HEK293T (cell line): ENCODE results near the gene PLD1.

Experiments used
- CTCF ChIA-PET: fragments of 350-600 bp; formaldehyde crosslinking; extraction: SDS; loops from one replicate; lab custom pipeline; 2021; ENCODE audit warnings: antibody characterized with exemption, inconsistent platforms; lab: Yijun Ruan, JAX
- POLR2A ChIA-PET: fragments of 350-600 bp; formaldehyde crosslinking; extraction: SDS; loops from one replicate; lab custom pipeline; 2020; ENCODE audit warnings: antibody characterized with exemption, inconsistent platforms; lab: Yijun Ruan, JAX
- DNase-seq: peaks from one replicate; pipeline ENCODE4 v3.0.0; 2012; ENCODE audit warnings: mixed read lengths; ENCODE audit errors: extremely low spot score
- ARNT ChIP-seq: fragments of 450-650 bp; IDR thresholded peaks from 2 replicates; pipeline ENCODE4 v1.6.1; 2017; ENCODE audit warnings: mild to moderate bottlenecking
- BHLHE40 ChIP-seq: fragments of 450-650 bp; IDR thresholded peaks from 2 replicates; pipeline ENCODE4 v1.6.1; 2016; ENCODE audit warnings: mild to moderate bottlenecking, moderate library complexity, borderline replicate concordance
- CTBP1 ChIP-seq: fragments of 450-650 bp; IDR thresholded peaks from 2 replicates; pipeline ENCODE4 v1.6.1; 2016; ENCODE audit warnings: borderline replicate concordance
- ELF4 ChIP-seq: fragments of 450-650 bp; IDR thresholded peaks from 2 replicates; pipeline ENCODE4 v1.6.1; 2017; ENCODE audit warnings: antibody characterized with exemption
- FOXA1 ChIP-seq: fragments of 450-650 bp; IDR thresholded peaks from 2 replicates; pipeline ENCODE4 v1.6.1; 2016; ENCODE audit warnings: mild to moderate bottlenecking
- FOXK2 ChIP-seq: fragments of 450-650 bp; IDR thresholded peaks from 2 replicates; pipeline ENCODE4 v1.6.1; 2016; ENCODE audit warnings: mild to moderate bottlenecking
- FOXM1 ChIP-seq: fragments of 450-650 bp; IDR thresholded peaks from 2 replicates; pipeline ENCODE4 v1.6.1; 2017; ENCODE audit warnings: mild to moderate bottlenecking, borderline replicate concordance
- HDGF ChIP-seq: fragments of 450-650 bp; IDR thresholded peaks from 2 replicates; pipeline ENCODE4 v1.6.1; 2017; ENCODE audit warnings: antibody characterized with exemption, borderline replicate concordance
- L3MBTL2 ChIP-seq: fragments of 450-650 bp; conservative IDR thresholded peaks from 2 replicates; pipeline ENCODE4 v1.6.1; 2016; ENCODE audit warnings: mild to moderate bottlenecking
- LEF1 ChIP-seq: fragments of 450-650 bp; IDR thresholded peaks from 2 replicates; pipeline ENCODE4 v1.6.1; 2017; ENCODE audit warnings: mild to moderate bottlenecking, borderline replicate concordance
- NFRKB ChIP-seq: fragments of 450-650 bp; IDR thresholded peaks from 2 replicates; pipeline ENCODE4 v1.6.1; 2016; ENCODE audit warnings: mild to moderate bottlenecking, moderate library complexity
- PKNOX1 ChIP-seq: fragments of 450-650 bp; IDR thresholded peaks from 2 replicates; pipeline ENCODE4 v1.6.1; 2016
- SP1 ChIP-seq: fragments of 450-650 bp; IDR thresholded peaks from 2 replicates; pipeline ENCODE4 v1.6.1; 2017
- SUZ12 ChIP-seq: fragments of 450-650 bp; IDR thresholded peaks from 2 replicates; pipeline ENCODE4 v1.6.1; 2016; ENCODE audit warnings: mild to moderate bottlenecking
- TARDBP ChIP-seq: fragments of 450-650 bp; IDR thresholded peaks from 2 replicates; pipeline ENCODE4 v1.6.1; 2016
- ZNF384 ChIP-seq: fragments of 450-650 bp; IDR thresholded peaks from 2 replicates; pipeline ENCODE4 v1.6.1; 2016

The PLD1 gene

DNA sequence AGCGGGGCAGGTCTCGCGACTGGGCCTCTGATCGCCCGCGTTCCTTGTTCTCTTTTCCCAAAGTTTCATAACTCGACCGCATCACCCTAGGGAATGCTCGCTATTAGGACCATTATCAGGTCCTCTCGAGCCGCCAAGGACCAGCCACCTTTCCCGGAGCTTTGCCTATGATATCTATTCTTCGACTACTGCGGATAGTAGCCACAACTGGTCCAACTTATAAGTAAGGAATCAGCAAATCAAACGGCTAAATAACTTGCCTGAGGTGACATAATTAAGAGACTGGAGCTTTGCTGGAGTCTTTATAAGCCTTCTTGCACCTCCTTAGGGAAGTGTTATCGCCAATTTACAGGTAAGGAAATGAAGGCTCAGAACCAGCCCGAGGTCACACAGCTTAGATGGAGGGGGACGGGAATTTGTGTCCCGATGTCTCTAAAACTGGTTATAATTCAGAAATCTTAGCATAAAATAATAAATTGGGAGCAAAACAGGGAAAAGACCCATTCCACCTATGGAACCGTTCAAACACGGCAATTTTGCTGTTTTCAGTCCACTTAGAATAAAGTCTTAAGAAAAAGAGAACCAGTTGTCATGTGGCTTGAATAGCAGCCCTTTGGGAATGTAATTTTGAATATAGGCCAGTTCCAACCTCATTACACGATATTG, 479 bp upstream of the PLD1 start:
- TF ChIP-seq SP1 = no peak
- TF ChIP-seq L3MBTL2 = no peak
- ChIA-PET POLR2A (interaction anchor here (0.7 to 1.2 kb wide), 3 partner anchors 9 to 156 kb away, joined by 3 to 4 read pairs (median 3); no protein-coding TSS in a partner anchor), CTCF (no interaction called here)
- DNase-seq = no peak

GRCh38 chr3:171809611-171809860, 747 bp downstream of the PLD1 start:
- CTCF ChIA-PET = no interaction called here
- TF ChIP-seq FOXK2 (no peak), BHLHE40 (no peak)
- POLR2A ChIA-PET = interaction anchor here (1.2 kb wide), 1 partner anchor 13 kb away, joined by 3 read pairs; no protein-coding TSS in a partner anchor
- no peak for DNase-seq

GRCh38 chr3:171807806-171808205, 2.5 kb downstream of the PLD1 start:
- POLR2A ChIA-PET = no interaction called here
- DNase-seq = no peak
- TF ChIP-seq BHLHE40 = no peak
- TF ChIP-seq ARNT = no peak
- no peak for TF ChIP-seq L3MBTL2
- TF ChIP-seq PKNOX1 = no peak
- TF ChIP-seq CTBP1 = no peak
- no peak for TF ChIP-seq SP1
- TF ChIP-seq SUZ12 = no peak
- TF ChIP-seq FOXA1 = no peak
- no peak for TF ChIP-seq ZNF384
- TF ChIP-seq FOXM1 = no peak
- CTCF ChIA-PET = no interaction called here

- POLR2A ChIA-PET = no interaction called here
Observed at GRCh38 chr3:171807129-171807675, 3.1 kb downstream of the PLD1 start.

GRCh38 chr3:171806200-171807128, 3.8 kb downstream of the PLD1 start:
- TF ChIP-seq CTBP1 = 0 out of 2 replicates have a peak, but pooled peaks have one; percentile 17
- peak; percentile 33; the same call in 1 of the 2 replicates for TF ChIP-seq ZNF384
- TF ChIP-seq PKNOX1 = peak; percentile 33; the same call in 1 of the 2 replicates
- TF ChIP-seq ELF4 = no peak
- no peak for DNase-seq
- CTCF ChIA-PET = no interaction called here
- POLR2A ChIA-PET = no interaction called here

More at GRCh38 chr3:171807129-171807675, 3.1 kb downstream of the PLD1 start:
- CTCF ChIA-PET = no interaction called here
- TF ChIP-seq ZNF384 = no peak
- TF ChIP-seq SUZ12 = no peak
- TF ChIP-seq FOXA1 = no peak
- no peak for TF ChIP-seq CTBP1
- TF ChIP-seq HDGF = no peak
- TF ChIP-seq SP1 = no peak
- no peak for TF ChIP-seq FOXK2
- TF ChIP-seq TARDBP = no peak
- no peak for TF ChIP-seq FOXM1
- TF ChIP-seq NFRKB = no peak
- no peak for TF ChIP-seq BHLHE40
- no peak for TF ChIP-seq LEF1
- no peak for TF ChIP-seq PKNOX1
- no peak for TF ChIP-seq L3MBTL2
- no peak for TF ChIP-seq ARNT
- no peak for TF ChIP-seq ELF4
- no peak for DNase-seq

GRCh38 chr3:171805687-171806086, 4.6 kb downstream of the PLD1 start:
- TF ChIP-seq LEF1 (no peak), ZNF384 (no peak), TARDBP (no peak), ELF4 (no peak), SP1 (no peak), CTBP1 (no peak), BHLHE40 (no peak), ARNT (no peak), FOXM1 (no peak), L3MBTL2 (no peak), NFRKB (no peak)
- POLR2A ChIA-PET = no interaction called here
- CTCF ChIA-PET = interaction anchor here (0.7 kb wide), 1 partner anchor 11 kb away, joined by 4 read pairs; no protein-coding TSS in a partner anchor
- no peak for DNase-seq
